Erythroblast (primary cell): ENCODE results near the gene EN2.

Source experiments
- GATA1 ChIP-seq: IDR thresholded peaks from 2 replicates; pipeline ENCODE4 v1.6.1; 2011; ENCODE audit warnings: low read depth, mild to moderate bottlenecking, control low read depth, low read length, moderate library complexity
- POLR2A ChIP-seq: IDR thresholded peaks from 2 replicates; pipeline ENCODE4 v1.6.1; 2011; ENCODE audit warnings: mild to moderate bottlenecking, low read length

DNA sequence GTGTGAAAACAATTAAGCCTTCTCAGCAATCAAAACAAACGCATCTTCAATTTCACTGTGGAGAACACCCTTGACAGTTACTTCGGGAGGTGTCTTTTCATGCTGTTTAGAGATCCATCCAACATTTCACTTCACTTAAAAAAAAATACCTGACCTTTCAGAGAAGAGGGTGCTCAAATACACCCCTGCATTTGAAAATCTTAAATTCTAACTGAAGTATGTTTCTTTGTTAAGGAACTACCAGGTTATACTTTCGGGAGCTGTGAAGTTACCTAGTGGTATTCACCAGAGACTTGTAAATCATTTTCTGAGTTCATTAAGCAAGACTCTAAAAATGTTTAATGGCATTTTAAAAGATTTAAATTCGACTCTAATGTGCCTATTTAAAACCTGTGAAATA is 49.6 kb downstream of the EN2 start:
- TF ChIP-seq POLR2A, result no peak
- no peak for TF ChIP-seq GATA1
